Right cardiac atrium (tissue), 5 donors: ENCODE results near the gene CCNI. TPM values are rescaled to one million over a fixed set of nuclear protein-coding genes. Genes with fewer than 3 reads are reported as not detected.

Source experiments
- ATAC-seq, 2 donors: fragments of 200-7000 bp; cut with Tn5 transposase; one replicate each; pipeline versions ENCODE4 v1.8.0 to v1.9.1; 2020; ENCODE audit warnings: moderate library complexity in 2 of 2, mild to moderate bottlenecking in 1 of 2
- DNase-seq, 3 donors: peaks; one replicate each; pipeline ENCODE4 v3.0.0-alpha.2; 2020
- H3K27ac ChIP-seq: one replicate; pipeline ENCODE4 v1.5.1; 2013; ENCODE audit warnings: mild to moderate bottlenecking, low read length, control low read depth, moderate library complexity
- H3K27me3 ChIP-seq: one replicate; pipeline ENCODE4 v1.6.1; 2013; ENCODE audit not compliant: control insufficient read depth, insufficient read depth
- H3K4me1 ChIP-seq: one replicate; pipeline ENCODE4 v1.6.1; 2013; ENCODE audit warnings: low read length; ENCODE audit not compliant: control insufficient read depth, insufficient read depth
- H3K4me3 ChIP-seq: one replicate; pipeline ENCODE4 v1.5.1; 2013; ENCODE audit warnings: low read length, control low read depth
- H3K9me3 ChIP-seq: one replicate; pipeline ENCODE4 v1.6.1; 2013; ENCODE audit warnings: low read length; ENCODE audit not compliant: control insufficient read depth
- WGBS: extraction: QIAGEN DNeasy Blood & Tissue Kit; methylation state at CpG from one replicate; pipeline ENCODE4 v1.1.7; 2013; 5-methylcytosine and 5-hydroxymethylcytosine counted together
- intact Hi-C, 4 donors: fragments of 100-400 bp; cut with DNase I; formaldehyde crosslinking; loops; one replicate each; pipeline versions ENCODE4 v1.11.0 to v1.14.0; 2022 to 2023
- polyA plus RNA-seq: library from polyadenylated mRNA; stranded (reverse); fragments of 200-250 nt; gene quantifications from one replicate; pipeline ENCODE4 v1.2.3, GENCODE V29; 2013
- total RNA-seq, 4 donors: library from RNA; stranded (reverse); fragmentation: NEBNext Ultra II Directional; extraction: Animal tissue kit (Norgen Biotek cat#: 25700); gene quantifications; one replicate each; pipeline ENCODE4 v1.2.1, GENCODE V29; 2021
- donor health status: healthy with polysubstance abuse.
- donor health status: DM: no; HTN: yes; CAD: no.
- donor health status: DM: no; HTN: no; CAD: no.
- donor health status: DM: no; HTN: yes; CAD: no; lungs with severe emphysema.
- donor health status: DM: yes; HTN: yes; CAD: no.

Gene CCNI
- total and polyA plus RNA-seq, 5 donors, result 146 to 338 (median 318) TPM

DNA sequence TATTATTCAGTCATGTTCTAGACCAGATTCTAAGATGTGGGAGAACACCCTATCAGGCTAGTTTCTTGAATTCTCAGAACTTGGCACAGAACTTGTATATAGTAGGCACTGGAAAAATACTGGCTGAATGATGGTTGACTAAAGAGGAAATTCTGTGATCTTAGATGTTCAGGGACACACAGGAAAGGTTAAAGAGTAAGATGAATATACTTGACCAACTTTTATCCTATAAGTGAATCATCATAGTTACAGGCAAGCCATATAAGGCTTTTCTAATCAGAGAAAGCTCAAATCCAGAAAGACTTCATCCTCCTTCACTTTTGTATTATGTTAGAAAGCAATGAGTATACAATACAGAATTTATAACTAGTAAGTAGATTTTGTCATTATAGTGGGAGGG is 72.4 kb downstream of the CCNI start:
- DNase-seq (no peak), ATAC-seq (no peak)
- no peak overlapping the region for H3K27ac ChIP-seq
- no peak overlapping the region for H3K4me3 ChIP-seq
- intact Hi-C loops, result loop anchor here in 1 of 4 donors (10.0 kb wide), 1 partner anchor 49 kb away; no protein-coding TSS in a partner anchor
- no peaks in the 10 kb centered on the region for H3K27me3 ChIP-seq
- H3K9me3 ChIP-seq, result no peaks in the 10 kb centered on the region
- peaks cover 12% of the 10 kb centered on the region for H3K4me1 ChIP-seq

DNA sequence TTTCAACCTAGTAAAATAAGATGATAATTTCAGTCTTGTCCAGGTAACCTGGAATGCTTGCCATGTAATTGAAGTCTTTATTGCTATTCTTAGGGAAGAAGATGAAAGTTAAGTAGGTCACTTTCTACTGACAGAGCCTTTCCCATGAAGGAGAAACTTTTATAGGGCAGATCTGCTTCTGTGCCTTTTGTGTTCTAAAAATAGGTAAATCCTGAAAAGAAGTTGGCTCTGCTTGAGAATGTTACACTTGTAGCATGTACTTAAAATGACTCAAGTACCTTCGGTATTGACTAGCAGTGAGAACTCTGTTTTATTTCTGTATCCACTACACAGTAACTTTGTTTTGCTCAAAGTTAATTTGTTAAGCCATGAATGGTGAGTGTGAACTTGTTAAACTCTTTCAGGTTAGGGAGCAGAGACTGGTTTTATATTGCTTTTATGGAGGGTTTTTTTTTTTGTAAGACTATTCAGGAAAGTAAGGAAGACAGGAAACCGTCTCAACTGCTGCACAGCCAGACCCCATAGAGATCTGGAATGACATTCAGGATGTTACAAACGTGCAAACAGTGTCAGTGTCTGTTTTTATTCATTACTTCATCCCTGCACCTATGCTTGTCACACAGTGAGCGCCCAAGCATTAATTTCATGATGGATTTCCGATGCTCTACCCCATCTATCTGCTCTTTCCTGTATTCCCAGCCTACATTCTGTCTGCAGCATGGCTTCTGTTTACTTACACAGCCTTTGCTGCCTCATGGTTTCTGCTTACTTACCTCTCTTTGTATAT is 73.3 kb downstream of the CCNI start:
- Histone ChIP-seq H3K4me3 (no peak overlapping the region), H3K27me3 (no peaks in the 10 kb centered on the region), H3K9me3 (no peaks in the 10 kb centered on the region), H3K27ac (no peak overlapping the region), H3K4me1 (peaks cover 12% of the 10 kb centered on the region)
- intact Hi-C loops, result loop anchor here in 1 of 4 donors (10.0 kb wide), 1 partner anchor 48 kb away; no protein-coding TSS in a partner anchor
- WGBS, result 35% methylated on average over 5 of the region's 5 CpGs
- DNase-seq, result no peak
- ATAC-seq, result peak; percentile 41 to 61

DNA sequence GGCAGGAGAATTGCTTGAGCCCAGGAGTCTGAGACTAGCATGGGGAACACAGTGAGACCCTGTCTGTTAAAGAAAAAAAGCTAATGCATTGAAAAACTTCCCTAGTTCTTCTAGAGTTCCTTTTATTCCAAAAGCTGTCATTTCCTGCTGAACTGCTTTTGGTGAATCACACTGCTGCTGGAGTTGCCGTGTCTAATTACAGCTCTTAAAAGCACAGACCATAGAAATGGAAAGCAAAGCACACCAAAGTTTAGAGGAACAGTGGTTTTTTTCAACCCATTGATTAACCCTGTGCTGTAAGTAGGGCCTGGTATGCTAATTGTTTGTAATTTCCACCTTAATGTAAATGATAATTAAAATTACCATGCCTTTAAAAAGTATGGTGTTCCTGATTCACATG is 73.9 kb downstream of the CCNI start:
- Histone ChIP-seq H3K4me1 (peaks cover 7% of the 10 kb centered on the region), H3K27me3 (no peaks in the 10 kb centered on the region), H3K9me3 (no peaks in the 10 kb centered on the region), H3K27ac (no peak overlapping the region), H3K4me3 (no peak overlapping the region)
- intact Hi-C loops, result loop anchor here in 1 of 4 donors (10.0 kb wide), 1 partner anchor 47 kb away; no protein-coding TSS in a partner anchor
- DNase-seq (no peak), ATAC-seq (peak in 1 of 2 donors; percentile 27)
- 7% methylated on average over 1 of the region's 1 CpG for WGBS

DNA sequence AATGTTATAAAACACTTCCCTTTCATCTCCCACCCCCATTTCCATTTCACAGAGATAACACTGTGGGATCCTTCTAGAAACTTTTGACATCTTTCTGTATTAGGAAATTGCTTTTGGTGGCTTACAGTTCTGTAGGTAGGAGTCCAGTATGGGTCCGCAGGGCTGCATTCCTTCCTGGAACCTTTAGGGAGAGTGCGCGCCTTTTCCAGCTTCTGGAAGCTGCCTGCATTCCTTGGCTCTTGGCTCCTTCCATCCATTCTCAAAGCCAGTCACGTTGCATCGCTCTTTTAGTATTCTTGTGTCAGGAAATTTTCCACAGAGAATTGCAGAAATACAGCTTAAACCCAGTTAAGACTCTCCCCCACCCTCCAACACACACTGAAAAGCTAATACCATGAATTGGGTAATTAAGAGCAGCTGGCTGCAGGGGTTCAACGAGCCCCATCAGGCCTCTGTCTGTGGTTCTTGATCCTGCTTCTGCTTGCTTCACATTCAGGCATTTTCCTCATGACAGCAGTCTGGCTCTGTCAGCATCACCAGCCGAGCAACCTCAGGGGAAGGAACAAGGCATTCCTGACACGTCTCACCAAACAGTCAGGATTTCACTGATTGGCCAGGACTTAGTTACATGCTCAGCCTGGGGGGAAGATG is 77.4 kb downstream of the CCNI start:
- Histone ChIP-seq H3K27me3 (no peaks in the 10 kb centered on the region), H3K4me3 (no peak overlapping the region), H3K4me1 (peaks cover 5% of the 10 kb centered on the region), H3K9me3 (no peaks in the 10 kb centered on the region), H3K27ac (no peak overlapping the region)
- peak in 1 of 2 donors; percentile 35 for ATAC-seq
- intact Hi-C loops, result no loop called here
- DNase-seq, result peak in 1 of 3 donors; percentile 46
- WGBS, result 68% methylated on average over 8 of the region's 8 CpGs

GRCh38 chr4:76997532-76997931 is 78.3 kb downstream of the CCNI start:
- intact Hi-C loops, result no loop called here
- DNase-seq, result no peak
- Histone ChIP-seq H3K4me1 (no peaks in the 10 kb centered on the region), H3K9me3 (no peaks in the 10 kb centered on the region), H3K27ac (no peak overlapping the region), H3K27me3 (no peaks in the 10 kb centered on the region), H3K4me3 (no peak overlapping the region)
- no peak for ATAC-seq
- 77% methylated on average over 5 of the region's 5 CpGs for WGBS

Other genes with a start within 250 kb of the CCNI start
- gene SOWAHB, start 177.8 kb downstream of the CCNI start, total RNA-seq, result not detected
- gene SOWAHB, start 177.8 kb downstream of the CCNI start, polyA plus RNA-seq, result not detected
- 10 to 100 TPM; 31.5 to 50.1 (median 32.8) TPM for gene SEPTIN11, start 126.2 kb downstream of the CCNI start, total RNA-seq
- gene SEPTIN11, start 126.2 kb downstream of the CCNI start, polyA plus RNA-seq, result 16.7 TPM
- 10 to 100 TPM in 3 of 4 donors, 1 to 10 TPM in 1; 5.6 to 15.4 (median 12.0) TPM for gene CCNG2, start 81.2 kb upstream of the CCNI start, total RNA-seq
- 5.4 TPM for gene CCNG2, start 81.2 kb upstream of the CCNI start, polyA plus RNA-seq